HG03060 (cell line): Measurements from ENCODE around the gene SRD5A3.

ENCODE experiments used
- ATAC-seq: cut with Tn5 transposase; IDR thresholded peaks from one replicate; pipeline ENCODE4 v1.9.1; 2021; ENCODE audit warnings: low read depth, moderate number of reproducible peaks; ENCODE audit not compliant: unreplicated experiment

SRD5A3 gene

GRCh38 chr4:55405073-55405472 lies 59.0 kb downstream of the SRD5A3 start:
- ATAC-seq: no peak

DNA sequence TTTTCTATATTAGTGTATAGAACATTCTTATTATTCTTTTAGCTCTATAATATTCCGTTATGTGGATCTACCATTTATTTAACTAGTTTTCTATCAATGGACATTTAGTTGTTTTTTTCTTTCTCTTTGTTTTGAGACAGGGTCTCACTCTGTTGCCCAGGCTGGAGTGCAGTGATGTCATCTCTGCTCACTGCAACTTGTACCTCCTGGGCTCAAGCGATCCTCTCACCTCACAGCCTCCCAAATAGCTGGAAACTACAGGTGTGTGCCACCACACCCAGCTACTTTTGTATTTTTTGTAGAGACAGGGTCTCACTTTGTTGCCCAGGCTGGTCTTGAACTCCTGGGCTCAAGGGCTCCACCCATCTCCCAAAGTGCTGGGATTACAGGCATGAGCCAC lies 60.5 kb downstream of the SRD5A3 start:
- no peak for ATAC-seq

DNA sequence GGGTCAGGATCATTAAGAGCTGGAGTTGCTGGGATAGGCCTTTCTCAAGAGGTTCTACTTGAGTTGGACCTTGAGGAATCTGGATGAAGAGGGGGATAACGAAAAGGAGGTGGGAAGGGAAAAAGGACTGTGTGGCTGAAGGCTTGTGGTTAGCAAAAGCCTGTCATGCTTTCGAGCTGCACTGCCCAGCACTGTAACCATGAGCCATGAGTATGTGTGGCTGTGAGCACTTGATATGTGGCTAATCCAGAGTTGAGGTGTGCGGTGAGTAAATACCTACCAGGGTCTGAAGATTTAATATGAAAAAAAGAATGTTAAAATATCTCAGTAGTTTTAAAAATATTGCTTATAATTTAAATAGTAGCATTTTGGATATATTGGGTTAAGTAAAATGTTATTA lies 61.1 kb downstream of the SRD5A3 start:
- ATAC-seq: no peak

GRCh38 chr4:55407764-55408163 lies 61.7 kb downstream of the SRD5A3 start:
- no peak for ATAC-seq

GRCh38 chr4:55409468-55410171 lies 63.6 kb downstream of the SRD5A3 start:
- peak; percentile 47 for ATAC-seq

GRCh38 chr4:55410431-55410830 lies 64.4 kb downstream of the SRD5A3 start:
- no peak for ATAC-seq

DNA sequence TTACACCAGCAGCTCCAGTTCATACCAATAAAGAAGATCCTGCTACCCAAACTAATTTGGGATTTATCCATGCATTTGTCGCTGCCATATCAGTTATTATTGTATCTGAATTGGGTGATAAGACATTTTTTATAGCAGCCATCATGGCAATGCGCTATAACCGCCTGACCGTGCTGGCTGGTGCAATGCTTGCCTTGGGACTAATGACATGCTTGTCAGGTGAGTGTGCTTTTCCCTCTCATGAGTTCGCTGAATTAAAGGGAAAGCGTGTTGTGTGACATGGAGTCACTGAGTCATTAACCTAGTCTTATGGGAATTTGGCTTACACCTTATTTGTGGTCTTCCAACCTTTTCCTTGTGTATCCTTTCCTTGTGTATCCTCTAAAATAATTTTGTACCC lies 65.6 kb downstream of the SRD5A3 start:
- no peak for ATAC-seq

DNA sequence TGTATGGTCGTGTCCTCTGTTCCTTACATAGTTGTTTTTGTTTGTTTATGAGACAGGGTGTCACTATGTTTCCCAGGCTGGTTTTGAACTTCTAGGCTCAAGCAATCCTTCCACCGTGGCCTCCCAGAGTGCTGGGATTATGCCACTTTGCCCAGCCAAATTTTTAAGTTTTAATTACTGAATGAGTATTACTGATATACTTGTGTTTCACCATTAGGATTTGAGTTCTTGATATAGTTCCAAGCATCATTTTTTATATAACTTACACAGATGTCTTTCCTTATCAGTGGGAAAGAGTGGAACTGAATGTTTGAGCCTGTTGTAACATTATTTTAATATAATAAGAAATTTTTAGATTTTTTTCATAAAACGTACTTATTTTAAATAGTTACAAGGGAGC lies 70.1 kb downstream of the SRD5A3 start:
- ATAC-seq: no peak
